Mucosa of stomach (tissue), 1 donor: Measurements from ENCODE around the gene EXOC4.
"Not testable (repeated sequence)": the region's sequence is repeated elsewhere in the genome, so short reads cannot be mapped to it uniquely, and the experiment has no call there.

Experiments used
- H3K27me3 ChIP-seq: one replicate; pipeline ENCODE4 v1.7.0; 2013; ENCODE audit warnings: mild to moderate bottlenecking, low read length; ENCODE audit not compliant: control insufficient read depth, insufficient read depth
- H3K36me3 ChIP-seq: one replicate; pipeline ENCODE4 v1.7.0; 2013; ENCODE audit warnings: low read length; ENCODE audit not compliant: control insufficient read depth, insufficient read depth
- H3K4me1 ChIP-seq: one replicate; pipeline ENCODE4 v1.7.0; 2013; ENCODE audit warnings: mild to moderate bottlenecking, low read length; ENCODE audit not compliant: control insufficient read depth, insufficient read depth
- H3K4me3 ChIP-seq: one replicate; pipeline ENCODE4 v1.7.0; 2013; ENCODE audit warnings: low read length
- H3K9ac ChIP-seq: one replicate; pipeline ENCODE4 v1.7.0; 2013; ENCODE audit warnings: mild to moderate bottlenecking, low read length, moderate library complexity
- H3K9me3 ChIP-seq: one replicate; pipeline ENCODE4 v1.7.0; 2013; ENCODE audit warnings: mild to moderate bottlenecking, low read length, moderate library complexity; ENCODE audit not compliant: control insufficient read depth
- donor health status: Pancreatic carcinoma.

EXOC4 gene

GRCh38 chr7:133629701-133630100 lies 376.8 kb downstream of the EXOC4 start:
- Histone ChIP-seq H3K4me3 (no peak overlapping the region), H3K9me3 (no peaks in the 10 kb centered on the region), H3K27me3 (no peaks in the 10 kb centered on the region), H3K4me1 (no peaks in the 10 kb centered on the region), H3K36me3 (no peaks in the 10 kb centered on the region), H3K9ac (no peak overlapping the region)

- no peak overlapping the region for H3K4me3 ChIP-seq
- no peak overlapping the region for H3K9ac ChIP-seq
- H3K27me3 ChIP-seq = no peaks in the 10 kb centered on the region
- no peaks in the 10 kb centered on the region for H3K4me1 ChIP-seq
- no peaks in the 10 kb centered on the region for H3K36me3 ChIP-seq
- H3K9me3 ChIP-seq = no peaks in the 10 kb centered on the region
These were observed 380.2 kb downstream of the EXOC4 start for GRCh38 chr7:133633055-133633454.

DNA sequence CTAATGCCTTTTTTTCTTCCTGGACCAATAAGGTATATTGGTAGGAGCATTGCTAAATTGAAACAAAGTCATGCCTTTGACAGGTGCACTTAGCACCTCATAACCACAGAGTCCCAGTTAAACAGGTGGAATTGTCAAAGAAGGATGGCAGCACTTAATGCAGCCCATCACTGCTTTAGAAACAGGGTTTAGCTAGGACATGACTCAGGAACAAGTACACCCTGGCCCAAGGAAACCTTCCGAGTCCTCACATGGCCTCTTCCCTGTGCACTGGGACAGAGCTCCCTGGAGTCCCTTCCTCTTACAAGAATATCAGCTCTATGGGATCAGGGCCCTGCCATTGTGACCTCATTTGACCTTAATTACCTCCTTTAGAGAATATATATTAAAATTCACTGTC lies 382.7 kb downstream of the EXOC4 start:
- H3K9ac ChIP-seq = no peak overlapping the region
- H3K9me3 ChIP-seq = no peaks in the 10 kb centered on the region
- no peak overlapping the region for H3K4me3 ChIP-seq
- H3K27me3 ChIP-seq = no peaks in the 10 kb centered on the region
- no peaks in the 10 kb centered on the region for H3K36me3 ChIP-seq
- H3K4me1 ChIP-seq = no peaks in the 10 kb centered on the region

- H3K9me3 ChIP-seq = no peaks in the 10 kb centered on the region
- no peaks in the 10 kb centered on the region for H3K27me3 ChIP-seq
- no peaks in the 10 kb centered on the region for H3K36me3 ChIP-seq
- H3K4me3 ChIP-seq = no peak overlapping the region
- no peaks in the 10 kb centered on the region for H3K4me1 ChIP-seq
- H3K9ac ChIP-seq = no peak overlapping the region
These were observed 386.0 kb downstream of the EXOC4 start for GRCh38 chr7:133638857-133639256.

DNA sequence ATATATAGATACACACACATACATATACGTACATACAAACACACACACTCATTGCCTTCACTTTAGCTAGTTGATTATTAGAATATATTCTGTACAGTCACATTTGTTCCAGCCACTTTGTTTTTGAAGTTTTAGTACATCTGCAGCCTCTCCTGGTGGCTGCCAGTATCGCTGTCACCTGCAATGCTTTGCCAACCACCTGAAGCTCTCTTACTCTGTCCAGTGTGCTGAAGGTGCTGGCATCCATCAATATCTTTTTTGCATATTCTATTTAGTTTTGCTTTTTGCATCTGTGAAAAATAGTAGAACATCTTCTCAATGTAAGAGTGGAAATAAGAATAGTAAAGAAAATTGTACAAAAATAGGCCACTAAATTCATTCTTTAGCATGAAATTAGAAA lies 388.6 kb downstream of the EXOC4 start:
- no peaks in the 10 kb centered on the region for H3K36me3 ChIP-seq
- H3K4me1 ChIP-seq = no peaks in the 10 kb centered on the region
- no peak overlapping the region for H3K4me3 ChIP-seq
- no peaks in the 10 kb centered on the region for H3K9me3 ChIP-seq
- no peaks in the 10 kb centered on the region for H3K27me3 ChIP-seq
- no peak overlapping the region for H3K9ac ChIP-seq

DNA sequence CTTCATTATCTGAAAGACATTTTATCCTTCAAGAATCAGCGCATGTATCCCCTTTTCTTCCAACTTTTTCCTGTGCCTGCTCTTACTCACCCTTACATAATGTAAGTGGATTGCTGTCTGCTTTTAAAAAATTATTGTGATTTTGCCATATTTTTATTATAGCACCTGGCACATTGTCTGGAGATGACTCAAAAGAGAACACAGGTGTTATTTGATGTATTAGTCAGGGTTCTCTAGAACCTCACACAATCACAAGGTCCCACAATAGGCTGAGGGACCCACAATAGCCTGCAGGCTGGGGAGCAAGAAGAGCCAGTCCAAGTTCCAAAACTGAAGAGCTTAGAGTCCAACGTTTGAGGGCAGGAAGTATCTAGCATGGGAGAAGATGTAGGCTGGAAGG lies 390.0 kb downstream of the EXOC4 start:
- H3K9ac ChIP-seq = no peak overlapping the region
- no peak overlapping the region for H3K4me3 ChIP-seq
- H3K27me3 ChIP-seq = no peaks in the 10 kb centered on the region
- no peaks in the 10 kb centered on the region for H3K9me3 ChIP-seq
- no peaks in the 10 kb centered on the region for H3K36me3 ChIP-seq
- H3K4me1 ChIP-seq = no peaks in the 10 kb centered on the region

DNA sequence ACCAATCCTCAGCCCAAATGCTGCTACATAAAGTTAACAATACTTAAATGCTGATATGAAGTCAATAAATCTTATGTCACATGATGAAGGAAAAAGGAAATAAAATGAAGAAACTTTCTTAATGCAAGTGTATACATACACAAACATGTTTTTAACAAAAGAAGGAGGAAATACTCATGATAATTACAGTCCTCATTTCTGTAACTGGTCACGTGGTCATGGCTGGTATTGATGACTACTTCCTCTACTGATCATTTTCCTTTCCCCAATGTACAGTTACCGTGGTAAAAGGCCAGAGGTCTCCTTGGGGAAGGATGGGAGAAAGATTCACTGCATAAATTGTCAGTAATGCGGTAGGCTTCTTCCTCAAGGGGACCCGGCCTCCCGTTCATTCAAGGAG lies 390.8 kb downstream of the EXOC4 start:
- not testable (repeated sequence) for H3K27me3 ChIP-seq, H3K36me3 ChIP-seq, H3K4me3 ChIP-seq, H3K9me3 ChIP-seq, H3K9ac ChIP-seq, H3K4me1 ChIP-seq

DNA sequence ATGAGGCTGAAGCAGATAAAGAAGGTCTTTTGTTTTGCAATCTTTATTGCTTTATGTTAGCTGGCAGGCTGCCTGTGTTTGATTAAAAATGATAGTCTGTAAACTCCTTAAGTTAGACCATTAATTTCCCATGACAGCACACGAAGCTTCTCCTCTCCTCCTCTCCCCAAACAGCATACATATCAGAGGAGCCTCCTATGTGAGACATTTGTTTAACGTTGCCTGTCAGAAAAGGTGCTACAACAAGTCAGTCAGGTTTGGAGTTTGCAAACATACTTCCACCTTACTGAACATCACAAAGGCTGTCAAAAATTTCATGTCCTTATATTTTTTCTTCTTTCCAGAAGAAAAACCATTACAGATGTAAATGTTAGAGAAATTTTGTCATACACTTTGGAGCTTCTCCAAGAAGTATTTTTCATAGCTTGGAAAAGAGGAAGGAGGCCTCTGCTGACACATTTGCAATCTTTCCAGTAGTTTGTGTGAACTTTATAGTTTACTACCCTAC lies 393.1 kb downstream of the EXOC4 start:
- H3K4me1 ChIP-seq = no peaks in the 10 kb centered on the region
- no peaks in the 10 kb centered on the region for H3K36me3 ChIP-seq

GRCh38 chr7:133646472-133647315 lies 393.8 kb downstream of the EXOC4 start:
- Histone ChIP-seq H3K9ac (no peak overlapping the region), H3K4me3 (no peak overlapping the region), H3K9me3 (no peaks in the 10 kb centered on the region), H3K36me3 (no peaks in the 10 kb centered on the region), H3K27me3 (no peaks in the 10 kb centered on the region), H3K4me1 (no peaks in the 10 kb centered on the region)

More for the DNA sequence above, 393.1 kb downstream of the EXOC4 start:
- Histone ChIP-seq H3K4me3 (no peak overlapping the region), H3K27me3 (no peaks in the 10 kb centered on the region), H3K9ac (no peak overlapping the region), H3K9me3 (no peaks in the 10 kb centered on the region)

GRCh38 chr7:133649593-133649992 lies 396.7 kb downstream of the EXOC4 start:
- H3K36me3 ChIP-seq = no peaks in the 10 kb centered on the region
- no peaks in the 10 kb centered on the region for H3K27me3 ChIP-seq
- no peak overlapping the region for H3K4me3 ChIP-seq
- H3K9ac ChIP-seq = no peak overlapping the region
- H3K4me1 ChIP-seq = no peaks in the 10 kb centered on the region
- H3K9me3 ChIP-seq = no peaks in the 10 kb centered on the region

- Histone ChIP-seq H3K36me3 (no peaks in the 10 kb centered on the region), H3K4me3 (no peak overlapping the region), H3K4me1 (no peaks in the 10 kb centered on the region), H3K27me3 (no peaks in the 10 kb centered on the region), H3K9ac (no peak overlapping the region), H3K9me3 (no peaks in the 10 kb centered on the region)
These were observed 397.2 kb downstream of the EXOC4 start for GRCh38 chr7:133650069-133650468.

DNA sequence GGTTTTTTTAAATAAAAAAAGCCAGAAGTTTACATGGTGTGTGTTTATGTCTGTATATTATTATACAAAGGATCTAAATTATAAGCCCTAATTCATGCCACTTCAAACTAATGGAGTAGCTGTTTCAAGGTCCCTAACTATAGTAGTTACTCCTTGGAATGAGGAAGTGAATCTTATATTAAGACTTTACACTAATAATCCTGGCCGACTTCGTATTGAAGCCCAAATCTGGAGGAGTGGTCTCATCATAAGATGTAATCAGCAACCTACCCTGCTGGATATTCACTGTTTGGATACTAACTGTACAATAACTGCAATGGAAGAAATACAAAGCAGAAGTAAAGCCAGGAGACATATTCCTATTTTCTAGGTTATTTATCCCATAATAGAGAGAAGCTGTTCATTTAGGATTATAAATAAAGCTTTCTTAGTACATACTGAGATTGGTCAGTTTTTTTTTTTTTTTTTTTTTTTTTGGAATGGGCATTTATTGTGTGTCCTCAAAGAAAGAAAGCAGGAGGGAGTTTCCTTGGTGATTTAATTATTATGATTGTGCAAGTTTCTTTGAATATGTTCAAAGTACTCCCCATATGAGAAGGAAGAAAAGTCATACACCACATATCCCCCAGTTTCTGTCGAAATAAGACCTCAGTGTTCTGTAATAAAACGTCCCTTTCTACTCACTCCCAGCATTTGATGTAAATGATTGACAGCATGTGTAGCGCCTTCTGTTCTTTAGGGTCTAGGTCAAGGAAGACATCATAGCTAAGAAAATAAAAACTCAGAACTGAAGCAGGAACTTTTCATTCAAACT lies 397.8 kb downstream of the EXOC4 start:
- H3K9me3 ChIP-seq = no peaks in the 10 kb centered on the region
- no peaks in the 10 kb centered on the region for H3K27me3 ChIP-seq
- no peaks in the 10 kb centered on the region for H3K4me1 ChIP-seq
- no peak overlapping the region for H3K4me3 ChIP-seq
- H3K9ac ChIP-seq = no peak overlapping the region
- no peaks in the 10 kb centered on the region for H3K36me3 ChIP-seq
